Measurements from ENCODE around the gene ARHGDIA.

DNA sequence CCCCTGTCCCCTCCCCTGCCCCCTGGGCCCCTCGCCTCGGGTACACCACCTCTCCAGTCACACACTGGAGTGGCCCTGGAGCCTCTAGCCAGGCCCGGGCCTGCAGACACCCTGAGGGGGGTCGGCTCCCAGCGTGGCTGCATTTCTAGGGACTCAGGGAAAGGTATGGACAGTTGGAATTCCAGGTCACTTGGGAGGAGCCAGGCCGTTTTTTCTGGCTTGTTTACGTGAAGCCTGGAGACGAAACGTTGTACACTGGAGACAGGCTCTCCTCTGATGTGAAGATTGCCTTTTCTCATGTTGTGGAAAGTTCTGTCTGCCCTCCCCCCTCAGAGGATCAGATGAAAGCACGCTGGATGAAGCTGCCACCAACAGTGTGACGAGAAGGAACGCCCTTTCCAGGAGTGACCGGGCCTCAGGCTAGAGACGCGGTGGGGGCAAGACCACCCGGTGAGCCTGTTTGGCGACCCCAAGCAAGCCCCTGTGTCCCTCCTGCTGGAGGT is 32.3 kb downstream of the ARHGDIA start:
- TF ChIP-seq POLR2AphosphoS5 (IDR thresholded peaks at IDR 0.05; ENCODE audit: borderline replicate concordance, low read depth, low read length) (no peak), EZH2 (IDR thresholded peaks at IDR 0.05) (no peak)
